Mammary epithelial cell (primary cell): Measurements from ENCODE around the gene MEF2D.

Experiments
- CTCF ChIP-seq, 2 donors: IDR thresholded peaks in 1 of 2; conservative IDR thresholded peaks in 1 of 2; 2 replicates each; pipeline ENCODE4 v1.5.1; 2011 to 2012; ENCODE audit warnings: inconsistent platforms in 2 of 2, low read length in 2 of 2, mild to moderate bottlenecking in 2 of 2, control low read depth in 1 of 2, low read depth in 1 of 2; ENCODE audit not compliant: insufficient read depth in 1 of 2; ENCODE audit errors: extremely low read depth in 1 of 2
- EZH2 ChIP-seq: IDR thresholded peaks from 2 replicates; pipeline ENCODE4 v1.6.1; 2012; ENCODE audit warnings: low read length, inconsistent platforms, borderline replicate concordance

GRCh38 chr1:156488566-156489165 is 11.9 kb downstream of the MEF2D start:
- TF ChIP-seq EZH2 (no peak), CTCF (conservative IDR thresholded peaks at IDR 0.05 in 1 of 2, IDR thresholded peaks at IDR 0.05 in 1 of 2; ENCODE audit: extremely low read depth in 1 of 2, insufficient read depth in 1 of 2, low read depth in 1 of 2, low read length in 2 of 2) (no peak)
